Suprapubic skin (tissue), 3 donors: ENCODE results near the gene CATSPERB.

Experiments
- CTCF ChIP-seq, 2 donors: fragments of 200-600 bp in 1 of 2; fragments of 450-650 bp in 1 of 2; sonication (generic) in 1 of 2; IDR thresholded peaks; one replicate each; pipeline ENCODE4 v1.5.1; 2016 to 2019; ENCODE audit warnings: antibody characterized with exemption in 2 of 2, mild to moderate bottlenecking in 1 of 2, moderate library complexity in 1 of 2
- EP300 ChIP-seq: sonication (generic); formaldehyde crosslinking; IDR thresholded peaks from one replicate; pipeline ENCODE4 v1.6.1; 2017; ENCODE audit warnings: antibody characterized with exemption

- TF ChIP-seq CTCF (IDR thresholded peaks at IDR 0.05) (no peak), EP300 (no peak)
Observed at GRCh38 chr14:91679273-91679672, 52.6 kb downstream of the CATSPERB start.
